ENCODE data around the gene SLC26A11.

DNA sequence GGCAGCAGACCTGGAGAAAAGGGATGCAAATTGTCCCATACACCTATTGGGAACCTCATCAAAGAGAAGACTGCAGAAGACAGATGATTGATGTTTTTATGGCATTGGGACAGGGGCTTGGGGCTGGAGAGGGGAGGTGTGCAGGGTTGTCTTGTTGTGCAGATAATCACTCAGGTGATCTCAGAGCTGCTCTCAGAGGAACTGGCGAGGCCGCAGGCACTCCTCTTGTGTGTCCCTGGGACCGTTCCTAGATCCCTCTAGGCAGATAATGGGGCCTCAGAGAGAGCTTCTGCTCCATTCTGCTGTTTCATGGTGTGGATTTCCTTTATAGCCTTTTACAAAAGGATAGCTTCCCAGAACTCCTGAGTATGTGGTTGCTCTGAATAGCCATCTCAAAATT lies 42.1 kb downstream of the SLC26A11 start:
- TF ChIP-seq, protein P1, sequence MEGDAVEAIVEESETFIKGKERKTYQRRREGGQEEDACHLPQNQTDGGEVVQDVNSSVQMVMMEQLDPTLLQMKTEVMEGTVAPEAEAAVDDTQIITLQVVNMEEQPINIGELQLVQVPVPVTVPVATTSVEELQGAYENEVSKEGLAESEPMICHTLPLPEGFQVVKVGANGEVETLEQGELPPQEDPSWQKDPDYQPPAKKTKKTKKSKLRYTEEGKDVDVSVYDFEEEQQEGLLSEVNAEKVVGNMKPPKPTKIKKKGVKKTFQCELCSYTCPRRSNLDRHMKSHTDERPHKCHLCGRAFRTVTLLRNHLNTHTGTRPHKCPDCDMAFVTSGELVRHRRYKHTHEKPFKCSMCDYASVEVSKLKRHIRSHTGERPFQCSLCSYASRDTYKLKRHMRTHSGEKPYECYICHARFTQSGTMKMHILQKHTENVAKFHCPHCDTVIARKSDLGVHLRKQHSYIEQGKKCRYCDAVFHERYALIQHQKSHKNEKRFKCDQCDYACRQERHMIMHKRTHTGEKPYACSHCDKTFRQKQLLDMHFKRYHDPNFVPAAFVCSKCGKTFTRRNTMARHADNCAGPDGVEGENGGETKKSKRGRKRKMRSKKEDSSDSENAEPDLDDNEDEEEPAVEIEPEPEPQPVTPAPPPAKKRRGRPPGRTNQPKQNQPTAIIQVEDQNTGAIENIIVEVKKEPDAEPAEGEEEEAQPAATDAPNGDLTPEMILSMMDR (IDR thresholded peaks at IDR 0.05): no peak
- no peak for TF ChIP-seq POLR2A (IDR thresholded peaks at IDR 0.05)

All from thyroid gland (tissue), 4 donors.